SJCRH30 (cell line): ENCODE results near the gene DPH3. TPM values are rescaled to one million over a fixed set of nuclear protein-coding genes. Genes with fewer than 3 reads are reported as not detected.

Experiments
- DNase-seq, 2 experiments: peaks; one replicate each; pipeline ENCODE4 v3.0.0-alpha.2; 2015 to 2020
- H3K27ac ChIP-seq: fragments of 250-450 bp; sonication (Bioruptor Pico); 2 replicates; pipeline ENCODE4 v1.5.1; 2020; ENCODE audit warnings: mild to moderate bottlenecking, moderate library complexity
- H3K27me3 ChIP-seq: fragments of 250-450 bp; sonication (Bioruptor Pico); 2 replicates; pipeline ENCODE4 v1.5.1; 2020; ENCODE audit warnings: mild to moderate bottlenecking, moderate library complexity
- H3K36me3 ChIP-seq: fragments of 250-450 bp; sonication (Bioruptor Pico); 2 replicates; pipeline ENCODE4 v1.5.1; 2020; ENCODE audit warnings: mild to moderate bottlenecking, moderate library complexity
- H3K4me1 ChIP-seq: fragments of 250-450 bp; sonication (Bioruptor Pico); 2 replicates; pipeline ENCODE4 v1.5.1; 2020; ENCODE audit warnings: mild to moderate bottlenecking, moderate library complexity
- H3K4me3 ChIP-seq: fragments of 250-450 bp; sonication (Bioruptor Pico); 2 replicates; pipeline ENCODE4 v1.5.1; 2020; ENCODE audit warnings: mild to moderate bottlenecking, moderate library complexity
- H3K9me3 ChIP-seq: fragments of 250-450 bp; sonication (Bioruptor Pico); replicated peaks from 2 replicates; pipeline ENCODE4 v1.5.1; 2020; ENCODE audit warnings: mild to moderate bottlenecking, moderate library complexity
- total RNA-seq: library from RNA; depleted of rRNA; stranded (reverse); fragments of >200 nt; shearing (Covaris generic); gene quantifications from 2 replicates; pipeline ENCODE4 v1.2.3, GENCODE V29; 2014

The DPH3 gene
- total RNA-seq, 1 experiment from 2014 or later = 24.1 TPM

DNA sequence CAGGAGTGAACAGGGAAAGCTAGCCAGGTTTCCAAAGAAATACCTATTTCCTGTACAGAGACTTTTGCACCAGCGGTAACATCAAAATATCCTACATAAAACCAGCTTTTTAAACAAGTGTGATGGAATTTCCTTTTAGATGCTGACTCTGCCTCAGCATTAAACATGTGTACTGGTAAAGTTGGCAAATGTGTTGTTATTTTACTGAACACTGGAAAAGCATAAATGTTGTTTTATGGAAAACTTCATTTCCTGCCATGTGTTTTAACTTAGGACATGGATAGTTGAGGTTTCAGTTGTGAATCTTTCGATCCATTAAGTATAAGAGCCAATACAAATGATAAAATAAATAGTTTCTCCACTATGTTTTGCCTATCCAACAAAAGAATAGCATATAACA is 15.9 kb upstream of the DPH3 start:
- H3K4me1 ChIP-seq = peaks cover 12% of the 10 kb centered on the region
- H3K27me3 ChIP-seq = no peaks in the 10 kb centered on the region
- H3K36me3 ChIP-seq = 0 out of 2 replicates have a peak, but pooled peaks cover 4% of the 10 kb centered on the region
- H3K27ac ChIP-seq = no peak overlapping the region
- H3K4me3 ChIP-seq = no peak overlapping the region
- DNase-seq = no peak
- no peaks in the 10 kb centered on the region for H3K9me3 ChIP-seq

DNA sequence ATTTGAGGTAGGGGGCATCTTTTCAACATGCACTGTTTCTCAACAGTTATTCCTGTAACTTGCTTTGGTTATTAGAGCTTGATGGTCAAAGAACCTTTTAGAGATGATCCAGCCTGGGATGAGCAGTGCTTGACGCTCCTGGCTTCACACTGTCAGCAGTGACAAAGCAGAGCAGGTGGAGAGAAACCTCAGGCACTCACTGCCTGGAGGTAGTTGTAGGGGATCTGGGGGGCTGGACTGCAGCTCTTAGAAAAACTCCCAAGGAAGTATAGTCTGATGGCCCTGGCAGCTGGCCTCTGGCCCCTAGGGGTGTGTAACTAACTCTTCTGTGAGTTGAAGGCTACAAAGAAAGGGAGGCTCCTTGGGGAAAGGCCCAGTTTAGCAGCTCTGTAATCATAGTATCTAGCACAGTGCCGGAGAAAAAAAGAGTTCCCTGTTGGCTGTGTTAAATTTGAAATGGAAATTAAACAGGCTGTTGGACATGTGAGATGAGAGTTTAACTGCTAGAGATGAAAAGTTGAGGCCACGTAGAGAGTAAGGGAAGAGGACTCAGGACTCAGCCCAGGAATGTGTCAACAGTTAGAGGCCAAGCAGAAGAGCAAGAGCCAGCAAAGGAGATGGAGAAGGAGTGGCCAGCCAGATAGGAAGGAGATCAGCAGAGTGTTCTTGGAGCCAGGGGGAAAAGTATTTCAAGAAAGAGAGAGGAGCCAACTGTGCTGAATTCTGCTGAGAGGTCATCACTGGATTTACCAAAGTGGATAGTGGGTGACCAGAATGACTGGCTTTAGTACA is 14.5 kb upstream of the DPH3 start:
- Histone ChIP-seq H3K9me3 (no peaks in the 10 kb centered on the region), H3K4me1 (peaks cover 12% of the 10 kb centered on the region), H3K36me3 (peaks cover 4% of the 10 kb centered on the region; the same call in 1 of the 2 replicates), H3K4me3 (no peak overlapping the region), H3K27me3 (no peaks in the 10 kb centered on the region), H3K27ac (no peak overlapping the region; the same call in 1 of the 2 replicates)
- DNase-seq = peak; percentile 69 to 83

DNA sequence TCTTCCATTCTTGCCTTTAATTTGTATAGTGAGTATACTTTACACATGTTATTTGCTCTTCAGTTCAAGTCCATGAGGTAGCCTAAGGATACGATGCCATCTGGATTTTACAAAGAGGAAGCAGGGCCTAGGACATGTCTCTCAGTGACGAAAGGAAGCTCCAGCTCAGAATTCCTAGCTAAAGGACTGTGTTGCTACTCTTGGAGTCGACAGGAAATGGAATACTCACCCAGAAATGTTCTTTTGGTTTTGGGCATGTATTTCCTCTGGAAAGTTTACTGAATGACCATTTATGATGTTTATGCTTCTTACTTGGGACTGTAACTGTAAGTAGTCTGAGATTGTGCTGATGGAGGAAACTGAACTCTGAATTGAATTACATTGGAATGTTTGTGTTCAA is 12.7 kb upstream of the DPH3 start:
- DNase-seq = no peak
- Histone ChIP-seq H3K36me3 (peaks cover 4% of the 10 kb centered on the region; the same call in 1 of the 2 replicates), H3K4me1 (peaks cover 12% of the 10 kb centered on the region), H3K9me3 (no peaks in the 10 kb centered on the region), H3K27me3 (no peaks in the 10 kb centered on the region), H3K4me3 (no peak overlapping the region), H3K27ac (no peak overlapping the region)

DNA sequence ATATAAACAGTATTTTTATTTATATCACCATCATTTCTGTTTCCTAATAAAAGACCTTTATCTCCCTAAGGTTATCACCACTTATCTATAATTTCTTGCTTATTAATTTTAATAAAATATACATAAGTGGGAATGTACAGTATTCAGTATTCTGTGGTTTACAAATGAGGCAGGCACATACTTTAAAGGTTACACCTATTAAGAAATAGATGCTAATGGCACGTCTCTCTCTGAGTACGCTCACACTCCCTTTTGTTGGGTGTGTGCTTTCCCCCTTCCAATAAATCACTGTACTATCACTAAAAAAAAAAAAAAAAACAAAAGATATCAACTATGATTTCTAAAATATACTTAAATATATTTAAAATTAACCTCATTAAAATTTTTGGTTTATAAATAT is 9.1 kb upstream of the DPH3 start:
- Histone ChIP-seq H3K4me3 (no peak overlapping the region), H3K27me3 (no peaks in the 10 kb centered on the region), H3K4me1 (peaks cover 4% of the 10 kb centered on the region), H3K36me3 (peaks cover 4% of the 10 kb centered on the region; the same call in 1 of the 2 replicates), H3K27ac (no peak overlapping the region), H3K9me3 (no peaks in the 10 kb centered on the region)
- DNase-seq = no peak

DNA sequence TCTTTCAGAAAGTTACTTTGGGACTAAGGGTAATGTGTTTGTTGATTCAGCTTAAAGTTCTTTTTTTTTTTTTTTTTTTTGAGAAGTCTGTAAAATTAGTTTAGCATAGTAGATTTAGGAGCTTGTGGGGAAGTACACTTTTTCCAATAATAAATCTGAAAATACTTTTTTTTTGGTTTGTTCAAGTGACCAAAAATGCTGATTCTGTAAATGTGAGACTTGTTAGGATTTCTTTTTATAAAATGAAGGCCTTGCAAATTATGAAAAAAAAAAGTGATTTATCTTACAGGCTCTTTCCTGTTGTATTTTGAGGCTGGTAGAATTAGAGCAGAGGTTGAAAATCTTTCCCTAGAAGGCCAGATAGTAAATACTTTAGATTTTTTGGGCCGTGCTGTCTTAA is 7.8 kb upstream of the DPH3 start:
- Histone ChIP-seq H3K9me3 (no peaks in the 10 kb centered on the region), H3K4me1 (no peaks in the 10 kb centered on the region), H3K27ac (no peak overlapping the region), H3K27me3 (no peaks in the 10 kb centered on the region), H3K36me3 (no peaks in the 10 kb centered on the region; the same call in 1 of the 2 replicates), H3K4me3 (no peak overlapping the region)
- DNase-seq = no peak

DNA sequence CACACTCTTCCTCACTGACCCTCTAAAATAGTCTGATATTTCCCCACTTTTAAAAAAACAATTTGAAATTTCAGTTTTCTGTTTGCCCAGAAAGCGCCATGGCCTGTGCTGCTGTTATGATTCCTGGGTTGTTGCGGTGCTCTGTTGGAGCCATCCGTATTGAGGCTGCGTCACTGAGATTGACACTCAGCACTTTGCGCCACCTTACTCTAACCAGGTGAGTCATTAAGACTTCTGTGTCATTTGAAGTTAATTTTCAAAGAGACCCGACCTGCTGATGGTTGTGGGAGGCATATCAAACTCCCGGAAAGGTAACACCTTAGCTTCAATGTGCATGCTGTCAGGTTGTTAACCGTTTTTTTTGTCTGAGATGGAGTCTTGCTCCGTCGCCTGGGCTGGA is 6.1 kb upstream of the DPH3 start:
- Histone ChIP-seq H3K4me3 (no peak overlapping the region), H3K36me3 (no peaks in the 10 kb centered on the region; the same call in 1 of the 2 replicates), H3K4me1 (no peaks in the 10 kb centered on the region), H3K27ac (no peak overlapping the region), H3K27me3 (no peaks in the 10 kb centered on the region), H3K9me3 (no peaks in the 10 kb centered on the region)
- DNase-seq = no peak

DNA sequence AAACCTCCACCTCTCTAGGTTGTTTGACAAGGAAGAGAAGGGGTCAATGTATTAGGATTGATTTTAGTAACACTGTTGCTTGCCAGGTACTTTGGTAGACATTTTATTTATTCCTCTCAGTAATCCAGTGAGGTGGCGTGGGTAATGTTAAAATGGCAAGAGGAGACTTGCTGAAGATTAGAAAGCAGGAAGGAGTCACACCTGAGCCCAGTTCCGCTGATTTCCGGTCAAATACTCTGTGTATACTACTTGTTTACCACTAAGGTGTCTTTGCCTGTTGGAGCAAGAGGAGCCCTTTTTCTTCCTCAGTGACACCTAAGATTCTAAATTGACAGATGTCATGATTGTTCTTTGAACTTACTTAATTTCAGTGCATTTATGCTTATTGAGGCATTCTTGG is 2.0 kb upstream of the DPH3 start:
- H3K9me3 ChIP-seq = no peaks in the 10 kb centered on the region
- H3K4me3 ChIP-seq = no peak overlapping the region
- no peaks in the 10 kb centered on the region for H3K4me1 ChIP-seq
- DNase-seq = no peak
- no peaks in the 10 kb centered on the region for H3K36me3 ChIP-seq
- H3K27ac ChIP-seq = no peak overlapping the region
- H3K27me3 ChIP-seq = no peaks in the 10 kb centered on the region

DNA sequence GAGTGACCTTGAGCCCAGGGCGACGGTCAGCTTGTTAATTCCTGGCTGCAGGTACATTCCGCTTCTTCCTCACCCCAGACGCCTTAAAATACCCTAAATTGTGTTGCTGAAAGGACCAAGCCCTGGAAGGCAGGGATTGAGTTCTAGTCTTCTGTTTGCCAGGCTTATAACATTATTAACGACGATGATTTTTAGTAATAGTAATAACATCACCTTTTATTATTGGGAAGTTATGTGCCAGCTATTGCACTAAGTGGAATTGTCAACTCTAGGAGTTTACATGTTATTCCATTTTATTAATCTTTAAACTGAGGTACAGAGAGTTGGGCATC is 678 bp upstream of the DPH3 start:
- peak overlapping the region; percentile 79 for H3K4me3 ChIP-seq
- H3K9me3 ChIP-seq = no peaks in the 10 kb centered on the region
- H3K27ac ChIP-seq = peak overlapping the region; percentile 55
- DNase-seq = no peak
- H3K27me3 ChIP-seq = no peaks in the 10 kb centered on the region
- H3K4me1 ChIP-seq = no peaks in the 10 kb centered on the region
- 0 out of 2 replicates have a peak, but pooled peaks cover 2% of the 10 kb centered on the region for H3K36me3 ChIP-seq

DNA sequence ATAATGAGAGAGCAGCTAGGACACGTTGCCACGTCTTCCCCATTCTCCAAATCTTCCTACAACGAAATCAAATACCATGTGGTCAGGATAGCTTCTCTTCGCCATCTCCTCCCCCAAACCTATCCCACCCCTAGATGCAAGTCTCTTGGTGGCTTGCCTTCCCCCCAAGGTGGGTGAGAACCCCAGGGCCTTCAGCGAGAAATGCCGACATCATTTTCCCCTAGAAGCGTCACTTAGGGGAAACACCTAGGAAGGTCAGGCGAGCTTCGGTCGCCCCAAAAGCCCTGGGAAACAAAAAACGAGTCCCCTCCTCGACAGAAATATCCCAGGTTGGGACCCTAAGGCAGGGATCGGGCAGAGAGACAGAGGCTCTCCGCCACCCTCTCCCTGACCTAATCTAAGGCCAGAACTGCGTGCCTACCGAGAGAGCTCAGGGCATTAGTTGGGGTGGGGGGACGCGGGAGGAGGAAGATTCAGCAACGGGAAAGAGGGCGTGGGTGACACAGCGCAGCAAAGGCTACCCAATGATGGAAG is 502 bp downstream of the DPH3 start:
- H3K4me1 ChIP-seq = no peaks in the 10 kb centered on the region
- H3K27ac ChIP-seq = peak overlapping the region; percentile 10; the same call in 1 of the 2 replicates
- H3K27me3 ChIP-seq = no peaks in the 10 kb centered on the region
- peak overlapping the region; percentile 79 for H3K4me3 ChIP-seq
- H3K9me3 ChIP-seq = no peaks in the 10 kb centered on the region
- DNase-seq = no peak
- H3K36me3 ChIP-seq = peaks cover 2% of the 10 kb centered on the region; the same call in 1 of the 2 replicates

DNA sequence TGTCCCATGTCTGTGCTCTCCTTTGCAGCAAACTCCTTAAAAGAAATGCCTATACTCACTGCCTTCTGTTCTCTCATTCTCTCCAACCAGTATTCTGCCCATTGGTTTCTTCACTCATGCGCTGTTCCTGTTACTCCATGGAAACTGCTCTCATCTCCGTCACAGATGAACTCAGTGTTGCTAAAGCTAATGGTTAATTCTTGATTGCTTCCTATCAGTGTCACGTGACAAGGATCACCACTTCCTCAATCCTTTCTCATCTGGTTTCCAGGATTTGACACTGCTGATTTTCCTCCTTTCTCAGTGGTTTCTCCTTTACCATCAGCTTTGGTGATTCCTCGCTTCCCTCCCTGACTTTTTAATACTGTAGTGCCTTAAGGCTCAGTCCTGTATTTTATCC is 2.6 kb downstream of the DPH3 start:
- Histone ChIP-seq H3K9me3 (no peaks in the 10 kb centered on the region), H3K4me3 (no peak overlapping the region), H3K27me3 (no peaks in the 10 kb centered on the region), H3K27ac (no peak overlapping the region), H3K36me3 (peaks cover 2% of the 10 kb centered on the region; the same call in 1 of the 2 replicates), H3K4me1 (no peaks in the 10 kb centered on the region)
- no peak for DNase-seq

DNA sequence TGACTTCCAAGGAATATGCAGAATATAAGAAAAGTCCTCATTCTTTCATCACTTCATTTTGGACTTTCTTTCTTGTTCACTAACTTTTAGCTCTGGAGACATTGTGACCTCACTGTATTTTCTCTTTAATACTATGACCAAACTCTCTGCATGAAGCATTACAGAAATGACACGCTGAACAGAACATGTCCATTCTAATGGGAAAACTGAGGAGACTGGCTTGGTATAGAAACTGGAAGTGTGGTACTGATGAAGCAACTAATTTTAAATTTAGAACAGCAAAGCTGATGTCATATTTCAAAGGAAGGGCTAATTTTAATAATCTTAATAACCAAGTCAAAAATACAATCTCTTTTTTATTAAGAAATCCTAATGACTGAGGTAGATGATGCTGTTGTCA is 4.7 kb downstream of the DPH3 start:
- Histone ChIP-seq H3K4me1 (no peaks in the 10 kb centered on the region), H3K27ac (no peak overlapping the region), H3K27me3 (no peaks in the 10 kb centered on the region), H3K4me3 (no peak overlapping the region), H3K36me3 (peaks cover 2% of the 10 kb centered on the region; the same call in 1 of the 2 replicates), H3K9me3 (no peaks in the 10 kb centered on the region)
- no peak for DNase-seq

DNA sequence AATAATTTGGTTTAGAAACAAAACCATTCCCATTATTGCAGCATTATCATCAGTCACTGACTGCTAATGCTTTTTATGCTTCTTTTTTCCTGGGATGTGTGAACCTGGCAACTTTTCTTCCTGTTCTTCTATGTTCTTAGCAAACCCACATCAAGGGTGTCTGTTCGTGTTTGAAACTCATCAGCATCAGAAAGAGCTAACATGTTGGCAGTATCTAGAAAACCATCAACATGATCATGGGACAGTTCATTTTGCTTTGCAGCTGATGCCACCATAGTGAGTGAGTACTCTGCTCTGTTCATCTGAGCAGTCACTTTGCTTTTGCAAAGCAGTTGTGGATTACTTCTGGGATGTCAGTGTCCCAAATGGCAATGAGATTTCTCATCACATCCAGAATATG is 5.9 kb downstream of the DPH3 start:
- Histone ChIP-seq H3K27me3 (no peaks in the 10 kb centered on the region), H3K27ac (no peak overlapping the region), H3K4me3 (no peak overlapping the region), H3K4me1 (peaks cover 3% of the 10 kb centered on the region; the same call in 1 of the 2 replicates), H3K9me3 (no peaks in the 10 kb centered on the region), H3K36me3 (peaks cover 2% of the 10 kb centered on the region; the same call in 1 of the 2 replicates)
- no peak for DNase-seq

DNA sequence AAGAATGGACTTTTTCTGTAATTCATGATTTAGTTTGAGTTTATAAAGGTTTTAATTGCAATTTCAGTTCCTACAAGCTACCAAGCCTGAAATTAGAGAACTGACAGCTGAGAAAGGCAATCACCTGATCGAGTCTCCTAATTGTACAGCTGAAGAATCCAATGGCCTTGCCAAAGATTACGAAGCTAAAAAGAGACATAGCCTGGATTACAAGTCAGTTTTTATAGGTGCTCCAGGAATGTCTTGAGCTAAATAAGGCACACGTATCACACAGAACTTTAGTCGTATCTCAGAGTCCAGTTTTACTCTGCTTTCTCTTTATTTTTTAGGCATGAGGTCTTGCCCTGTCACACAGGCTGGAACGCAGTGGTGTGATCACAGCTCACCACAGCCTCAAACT is 6.6 kb downstream of the DPH3 start:
- Histone ChIP-seq H3K27ac (no peak overlapping the region), H3K4me1 (peaks cover 3% of the 10 kb centered on the region; the same call in 1 of the 2 replicates), H3K4me3 (no peak overlapping the region), H3K36me3 (peaks cover 2% of the 10 kb centered on the region; the same call in 1 of the 2 replicates), H3K9me3 (no peaks in the 10 kb centered on the region), H3K27me3 (no peaks in the 10 kb centered on the region)
- no peak for DNase-seq

DNA sequence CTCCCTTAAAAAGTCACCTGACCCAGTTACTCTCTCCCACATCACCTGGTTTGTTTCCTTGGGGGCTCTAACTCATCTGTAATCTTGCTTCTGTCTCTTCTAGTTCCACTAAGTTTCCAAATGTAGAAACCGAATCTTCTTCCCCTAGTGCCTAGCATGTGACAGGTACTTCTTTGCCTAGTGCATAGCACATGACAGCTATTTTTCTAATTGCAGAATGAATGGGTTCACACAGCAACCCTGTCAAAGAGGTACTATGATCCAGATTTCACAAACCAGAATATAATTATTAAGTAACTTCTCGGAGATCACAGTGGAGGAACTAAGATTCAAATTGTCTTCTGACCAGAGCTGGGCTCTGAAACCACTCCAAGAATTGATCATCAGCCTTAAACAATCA is 7.4 kb downstream of the DPH3 start:
- Histone ChIP-seq H3K27ac (no peak overlapping the region), H3K9me3 (no peaks in the 10 kb centered on the region), H3K4me3 (no peak overlapping the region), H3K4me1 (peaks cover 3% of the 10 kb centered on the region; the same call in 1 of the 2 replicates), H3K36me3 (peaks cover 2% of the 10 kb centered on the region; the same call in 1 of the 2 replicates), H3K27me3 (no peaks in the 10 kb centered on the region)
- no peak for DNase-seq

DNA sequence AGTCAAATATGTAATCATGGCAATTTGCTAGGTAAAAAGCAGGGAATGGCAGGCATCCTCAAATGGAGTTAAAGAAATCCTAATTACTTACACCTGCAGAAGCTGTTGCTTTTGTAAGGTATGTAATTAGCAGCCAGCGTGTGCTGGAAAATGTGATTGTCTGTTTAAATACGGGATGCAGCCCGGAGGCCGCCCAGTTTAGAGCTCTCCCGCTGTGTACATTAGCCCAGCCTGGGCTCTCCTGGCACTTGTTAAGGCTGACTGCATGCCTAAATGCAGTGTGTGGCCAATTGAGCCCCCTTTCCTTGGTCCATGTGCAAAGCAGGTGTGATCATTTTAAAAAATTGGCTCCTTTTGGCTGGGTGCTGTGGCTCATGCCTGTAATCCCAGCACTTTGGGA is 9.0 kb downstream of the DPH3 start:
- H3K27ac ChIP-seq = no peak overlapping the region
- no peak overlapping the region for H3K4me3 ChIP-seq
- no peaks in the 10 kb centered on the region for H3K27me3 ChIP-seq
- peaks cover 3% of the 10 kb centered on the region; the same call in 1 of the 2 replicates for H3K4me1 ChIP-seq
- no peaks in the 10 kb centered on the region for H3K9me3 ChIP-seq
- no peaks in the 10 kb centered on the region; the same call in 1 of the 2 replicates for H3K36me3 ChIP-seq
- no peak for DNase-seq
